Measurements from ENCODE around the gene VPS51. TPM values are rescaled to one million over a fixed set of nuclear protein-coding genes. Genes with fewer than 3 reads are reported as not detected.

The VPS51 gene
- total and polyA plus RNA-seq, 9 of the 15 experiments (the other 6 are each of a cell fraction or from before 2014, with no cell fraction given): 1.8 to 143 (median 46.8) TPM

DNA sequence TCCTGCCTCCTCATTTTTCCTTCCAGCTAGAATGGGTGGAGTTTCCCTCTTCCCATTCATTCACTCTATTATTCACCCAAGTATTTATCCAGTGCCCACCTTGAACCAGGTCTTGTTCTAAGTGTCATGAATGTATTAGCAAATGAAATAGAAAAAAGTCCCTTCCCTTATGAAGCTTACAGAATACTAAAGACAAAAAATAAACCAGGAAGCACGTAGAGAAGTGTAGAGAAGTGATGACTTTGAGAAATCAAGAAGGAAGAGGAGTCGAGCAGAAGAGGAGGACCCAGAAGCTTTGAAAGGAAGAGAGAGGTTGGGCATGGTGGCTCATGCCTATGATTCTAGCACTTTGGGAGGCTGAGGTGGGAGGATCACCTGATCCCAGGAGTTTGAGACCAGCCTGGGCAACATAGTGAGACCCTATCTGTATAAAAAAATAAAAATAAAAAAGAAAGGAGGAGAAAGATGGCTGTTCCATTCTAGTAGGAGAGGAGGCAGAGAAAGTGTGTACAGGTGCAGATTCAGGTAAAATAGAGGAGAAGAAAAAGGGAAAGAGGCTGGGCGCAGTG lies 55.4 kb downstream of the VPS51 start:
- in situ Hi-C loops (cut with MboI) (no loop called here), intact Hi-C loops (cut with micrococcal nuclease) (no loop called here)
- peaks cover 20 to 26% of the 10 kb centered on the region in 2 experiments for H3K4me1 ChIP-seq (replicated peaks in 1 of 2; ENCODE audit: control insufficient read depth in 2 of 2, insufficient read depth in 2 of 2, low read length in 2 of 2)
- POLR2A ChIA-PET: interaction anchor here (0.8 to 3.3 kb wide), 4 partner anchors 17 to 22 kb away, joined by 3 to 25 read pairs (median 4); partner anchors contain the start of genes SPDYC and SYVN1
- H3K27me3 ChIP-seq (ENCODE audit: control insufficient read depth in 2 of 2, insufficient read depth in 2 of 2, low read length in 2 of 2): no peaks in the 10 kb centered on the region
- H4K20me1 ChIP-seq (replicated peaks; ENCODE audit: control insufficient read depth, insufficient read depth, low read length): no peaks in the 10 kb centered on the region
- no peaks in the 10 kb centered on the region for H3K79me2 ChIP-seq (ENCODE audit: control insufficient read depth, insufficient read depth, low read length)
- no peaks in the 10 kb centered on the region for H3K9me1 ChIP-seq (ENCODE audit: control insufficient read depth, insufficient read depth, low read length)
- DNase-seq (ENCODE audit: extremely low read depth in 1 of 4, low spot score in 3 of 4) (no peak), FAIRE-seq (no peak), ATAC-seq (no peak)
- peak overlapping the region; percentile 68; the same call in 1 of the 2 replicates for H3K4me2 ChIP-seq (ENCODE audit: insufficient read depth, low read length)
- no TSS peak for BruUV-seq (replicated peaks)
- no peaks in the 10 kb centered on the region; the same call in 1 of the 2 replicates for H3K9me3 ChIP-seq (replicated peaks; ENCODE audit: control insufficient read depth, insufficient read depth, low read depth, low read length)
- 48% methylated on average over 2 of the region's 3 CpGs for WGBS (ENCODE audit: insufficient coverage, low coverage, missing lambda C conversion rate)
- H3K4me3 ChIP-seq: no peak overlapping the region
- H2AFZ ChIP-seq (ENCODE audit: low read depth, low read length): peak overlapping the region; percentile 96
- CTCF ChIA-PET (ENCODE audit: low intra/inter-chr PET ratio): no interaction called here
- H3K27ac ChIP-seq (ENCODE audit: extremely low read depth, low read depth, low read length): peak overlapping the region; percentile 82
- no peaks in the 10 kb centered on the region for H3K36me3 ChIP-seq (ENCODE audit: control insufficient read depth, insufficient read depth, low read length)
- H3K9ac ChIP-seq (ENCODE audit: insufficient read depth in 1 of 2, low read depth in 2 of 2, low read length in 2 of 2): peak overlapping the region; percentile 48 to 89; a peak in 3 of 4 replicates
- TF ChIP-seq HSF4 (CRISPR knock-in tag; IDR thresholded peaks at IDR 0.05; ENCODE audit: borderline replicate concordance) (no peak), NFE2 (IDR thresholded peaks at IDR 0.05; ENCODE audit: low read depth) (no peak), ZBTB11 (CRISPR knock-in tag; IDR thresholded peaks at IDR 0.05) (0 out of 6 replicates have a peak, but pooled peaks of 1 of the 3 experiments have one; percentile 4), ZNF121 (CRISPR knock-in tag; conservative IDR thresholded peaks at IDR 0.05) (peak; percentile 74), ZBTB9 (CRISPR knock-in tag; IDR thresholded peaks at IDR 0.05) (no peak), HEY1 (CRISPR knock-in tag; IDR thresholded peaks at IDR 0.05; ENCODE audit: borderline replicate concordance) (no peak), GMEB1 (CRISPR knock-in tag; IDR thresholded peaks at IDR 0.05) (no peak), SRSF9 (IDR thresholded peaks at IDR 0.05; ENCODE audit: borderline replicate concordance, low read depth, low read length) (no peak), ZNF217 (CRISPR knock-in tag; IDR thresholded peaks at IDR 0.05) (no peak), ZKSCAN3 (CRISPR knock-in tag; IDR thresholded peaks at IDR 0.05) (no peak), CREB3L1 (IDR thresholded peaks at IDR 0.05; ENCODE audit: borderline replicate concordance, low read depth) (no peak)
- TF ChIP-seq, protein P1, sequence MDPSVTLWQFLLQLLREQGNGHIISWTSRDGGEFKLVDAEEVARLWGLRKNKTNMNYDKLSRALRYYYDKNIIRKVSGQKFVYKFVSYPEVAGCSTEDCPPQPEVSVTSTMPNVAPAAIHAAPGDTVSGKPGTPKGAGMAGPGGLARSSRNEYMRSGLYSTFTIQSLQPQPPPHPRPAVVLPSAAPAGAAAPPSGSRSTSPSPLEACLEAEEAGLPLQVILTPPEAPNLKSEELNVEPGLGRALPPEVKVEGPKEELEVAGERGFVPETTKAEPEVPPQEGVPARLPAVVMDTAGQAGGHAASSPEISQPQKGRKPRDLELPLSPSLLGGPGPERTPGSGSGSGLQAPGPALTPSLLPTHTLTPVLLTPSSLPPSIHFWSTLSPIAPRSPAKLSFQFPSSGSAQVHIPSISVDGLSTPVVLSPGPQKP (CRISPR knock-in tag; IDR thresholded peaks at IDR 0.05): no peak

All from K562 (cell line).